T-helper 1 cell treated with Interleukin-12 subunit alpha and Interleukin-12 subunit beta and Interleukin-4 antibody, amounts not matched to agents 30 ng/mL and 1 ng/mL, for 36 hours (primary cell): ENCODE data around the gene MAP1B. TPM values are rescaled to one million over a fixed set of nuclear protein-coding genes. Genes with fewer than 3 reads are reported as not detected.

Experiments used
- intact Hi-C: fragments of 100-400 bp; cut with micrococcal nuclease; formaldehyde crosslinking; loops from one replicate; pipeline ENCODE4 v1.15.1; 2024
- total RNA-seq: library from RNA; stranded (reverse); gene quantifications from 2 replicates; pipeline ENCODE4 v1.2.3, GENCODE V29; 2022

The MAP1B gene
- total RNA-seq, 1 donor from 2014 or later, result 0.07 TPM

DNA sequence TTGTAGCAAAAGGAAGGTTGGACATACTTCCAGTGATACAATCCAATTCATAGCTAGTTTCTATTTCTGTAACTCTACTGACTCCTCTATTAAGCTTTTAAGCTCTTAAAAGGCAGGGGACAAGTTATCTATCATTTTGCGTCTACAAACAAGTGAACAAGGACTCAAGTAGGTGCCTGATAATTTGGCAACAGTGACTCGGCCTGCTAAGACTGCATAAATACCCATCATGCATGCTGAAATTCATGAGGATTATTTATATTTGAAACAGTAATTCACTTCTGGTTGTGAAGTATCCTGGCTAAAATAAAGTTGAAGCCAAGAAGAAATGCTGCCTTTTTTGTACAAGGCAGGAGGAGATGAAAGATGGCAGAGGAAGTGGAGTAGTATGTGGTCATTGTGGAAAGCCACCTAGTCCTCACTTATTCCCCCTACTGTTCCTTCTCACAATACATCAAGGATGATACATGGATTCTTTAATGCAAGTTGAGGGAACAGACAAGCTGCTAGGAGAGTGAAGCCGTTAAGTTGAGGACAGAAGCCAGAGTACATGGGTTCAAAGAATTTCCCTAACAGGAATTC lies 138.8 kb downstream of the MAP1B start:
- intact Hi-C loops, result no loop called here

DNA sequence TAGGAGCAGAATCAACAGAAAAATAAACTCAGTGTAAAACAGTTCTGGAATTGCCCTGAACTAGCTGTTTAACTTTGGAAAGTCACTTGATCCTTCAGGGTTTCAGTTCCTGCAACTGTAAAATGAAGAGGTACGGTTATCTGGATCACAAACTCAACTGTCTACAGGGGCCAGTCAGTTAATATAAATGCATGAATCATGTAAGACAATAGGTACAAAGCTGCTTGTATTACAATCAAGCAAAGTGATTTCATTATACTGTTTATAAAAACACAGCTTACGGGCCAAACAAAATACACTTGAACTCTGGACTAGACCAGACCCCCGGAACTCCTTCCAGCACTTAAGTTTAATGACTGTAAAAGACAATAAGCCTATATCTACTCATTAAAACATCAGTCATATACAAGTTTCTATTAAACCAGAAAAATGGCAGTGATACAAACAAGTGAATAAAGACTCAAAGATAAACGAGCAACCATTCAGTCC lies 139.7 kb downstream of the MAP1B start:
- intact Hi-C loops, result no loop called here

DNA sequence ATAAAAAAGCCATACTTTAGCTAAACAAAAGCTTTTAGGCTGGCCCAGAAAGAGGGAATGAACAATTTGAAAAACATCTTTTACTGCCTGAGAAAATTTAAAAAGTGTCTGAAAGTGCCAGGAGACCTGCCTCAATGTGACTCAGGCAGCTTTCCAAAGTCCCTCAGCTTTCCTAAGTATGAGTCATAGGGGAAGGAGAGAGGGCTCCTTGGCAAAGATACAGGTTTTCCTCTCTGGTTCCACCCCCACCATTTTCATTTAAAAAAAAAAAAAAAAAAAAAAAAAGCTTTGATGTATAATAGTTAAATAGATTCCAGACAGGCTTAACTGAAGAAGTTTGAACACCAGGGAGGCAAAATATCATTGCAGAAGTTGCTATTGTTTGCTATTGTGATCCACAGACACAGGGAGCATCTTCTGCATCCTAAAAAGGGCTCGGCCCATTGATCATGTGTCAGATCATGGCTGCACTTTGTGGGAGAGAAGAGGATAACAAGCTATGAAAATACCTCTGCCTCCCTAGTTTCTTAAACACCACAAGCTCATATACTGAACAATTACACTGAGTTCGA lies 141.2 kb downstream of the MAP1B start:
- intact Hi-C loops, result no loop called here

DNA sequence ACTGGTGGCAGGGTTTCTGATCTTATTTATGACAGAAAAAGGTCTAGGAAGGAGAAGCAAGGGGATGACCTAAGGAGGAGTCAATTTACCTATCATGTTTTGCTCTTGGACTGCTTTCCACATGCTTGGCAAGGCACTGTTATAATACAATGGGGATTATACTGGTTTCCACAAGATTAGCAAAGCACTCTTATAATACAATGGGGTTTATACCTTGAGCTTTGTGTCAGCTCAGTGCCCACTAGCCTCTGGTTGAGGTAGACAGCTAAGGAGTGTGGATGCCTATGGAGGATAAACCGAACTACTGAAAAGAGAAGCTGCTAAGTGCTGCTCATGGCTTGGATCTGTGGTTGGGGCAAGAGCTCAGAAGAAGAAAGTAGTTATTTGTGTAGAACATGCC lies 144.1 kb downstream of the MAP1B start:
- intact Hi-C loops, result no loop called here

DNA sequence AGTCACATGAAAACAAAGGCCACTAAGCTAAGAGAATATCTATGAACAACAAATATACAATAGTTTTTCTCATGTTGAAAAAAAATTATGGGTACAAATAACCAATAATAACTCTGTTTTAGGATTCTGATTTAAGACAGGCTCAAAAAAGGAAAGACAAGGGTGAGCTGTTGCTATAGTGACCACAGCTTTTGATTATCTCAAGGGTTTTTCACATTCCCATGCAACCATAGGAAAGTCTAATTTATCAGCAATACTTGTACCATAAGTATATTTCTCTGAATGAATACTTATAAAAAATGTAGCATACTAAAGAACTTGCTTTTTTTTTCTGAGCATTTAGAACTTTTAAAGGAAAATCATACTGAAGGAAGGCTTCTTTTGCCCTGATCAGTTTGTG lies 144.7 kb downstream of the MAP1B start:
- intact Hi-C loops, result no loop called here

DNA sequence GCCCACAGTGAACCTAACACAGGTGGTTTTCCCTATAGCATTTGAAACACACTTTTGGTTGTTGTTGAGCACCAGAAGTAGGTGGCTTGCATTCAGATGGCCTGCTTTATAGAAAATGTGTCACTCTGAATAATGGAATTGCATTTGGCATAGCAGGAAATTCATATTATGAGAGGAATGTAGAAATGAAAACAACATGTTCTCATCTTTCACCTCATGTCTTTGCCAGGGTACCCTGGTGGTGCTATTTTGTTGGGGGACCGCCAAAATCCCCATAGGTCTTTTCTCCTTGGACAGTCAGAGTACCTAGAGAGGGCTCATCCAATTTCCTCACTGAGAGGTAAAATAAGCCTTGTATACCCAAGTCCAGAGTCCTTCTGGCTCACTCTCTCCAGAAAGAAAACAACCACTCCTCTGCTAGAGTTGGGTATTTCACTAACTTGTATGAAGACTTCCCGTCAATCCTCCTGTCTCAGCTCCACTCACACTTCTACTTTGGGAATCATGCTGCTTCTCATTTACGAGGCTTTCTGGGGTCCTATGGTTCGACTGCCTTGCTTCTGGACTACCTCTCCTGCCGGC lies 145.4 kb downstream of the MAP1B start:
- intact Hi-C loops, result no loop called here

DNA sequence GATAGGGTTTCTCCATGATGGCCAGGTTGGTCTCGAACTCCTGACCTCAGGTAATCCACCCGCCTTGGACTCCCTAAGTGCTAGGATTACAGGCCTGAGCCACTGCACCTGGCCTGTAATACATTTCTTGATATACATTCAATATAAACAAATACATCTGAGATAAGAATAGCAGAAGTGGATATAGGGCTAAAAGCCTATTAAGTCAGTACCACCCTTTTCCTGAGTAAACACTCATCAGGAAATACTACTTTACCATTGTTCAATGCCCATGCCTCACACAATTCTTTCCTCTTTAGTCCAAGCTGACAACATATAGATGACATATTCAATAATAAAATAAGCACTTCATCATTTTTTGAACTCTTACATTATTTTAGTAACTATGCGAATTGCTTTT lies 148.0 kb downstream of the MAP1B start:
- intact Hi-C loops, result no loop called here

DNA sequence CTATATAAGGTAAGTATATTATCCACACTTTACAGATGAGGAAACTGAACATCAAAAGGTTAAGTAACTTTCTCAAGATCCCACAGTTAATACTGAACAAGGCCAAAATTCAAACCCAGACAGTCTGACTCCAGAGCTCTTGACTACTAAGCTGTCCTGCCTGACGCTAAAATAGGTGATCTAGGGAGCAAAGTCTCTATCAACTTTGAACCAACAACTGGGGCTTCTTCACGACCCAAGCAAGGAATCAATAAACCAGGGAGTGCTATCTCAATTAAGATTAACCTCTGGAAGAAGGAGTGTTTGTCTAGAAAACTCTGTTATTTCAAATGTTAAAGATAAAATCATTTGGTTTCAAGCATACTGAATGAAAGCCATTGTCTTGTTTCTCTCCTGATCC lies 148.4 kb downstream of the MAP1B start:
- intact Hi-C loops, result no loop called here

DNA sequence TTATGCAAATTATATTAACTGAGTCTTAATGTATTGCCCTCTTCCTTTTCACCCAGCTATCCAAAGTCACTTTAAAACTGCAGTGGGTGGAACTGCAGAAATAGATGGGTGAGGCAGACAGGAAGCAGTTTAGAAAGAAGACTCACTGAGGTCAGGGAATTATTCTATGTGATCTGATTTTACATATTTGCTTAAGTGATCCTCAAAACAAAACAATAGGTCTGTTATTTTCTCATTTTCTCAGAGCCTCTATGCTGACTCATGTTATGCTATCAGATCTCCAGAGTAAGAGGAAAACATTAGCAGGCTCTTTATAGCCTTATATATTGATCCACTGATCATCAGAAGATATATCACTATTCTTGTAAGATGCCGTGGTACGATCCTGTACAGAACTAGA lies 149.3 kb downstream of the MAP1B start:
- intact Hi-C loops, result no loop called here

Other genes starting within 250 kb of the MAP1B start
- gene MRPS27, start 212.8 kb downstream of the MAP1B start, total RNA-seq, result 54.3 and 57.5 TPM in 2 replicates
- gene PTCD2, start 212.9 kb downstream of the MAP1B start, total RNA-seq, result 8.6 and 10.3 TPM in 2 replicates